ENCODE results near the gene DBNDD1.

The DBNDD1 gene

GRCh38 chr16:89965447-89966225 lies 53.6 kb downstream of the DBNDD1 start:
- DNase-seq (ENCODE audit: low read depth in 2 of 2, low spot score in 1 of 2): no peak

GRCh38 chr16:89964201-89964600 lies 55.1 kb downstream of the DBNDD1 start:
- DNase-seq (ENCODE audit: low read depth in 2 of 2, low spot score in 1 of 2): no peak

- no peak for DNase-seq (ENCODE audit: low read depth in 2 of 2, low spot score in 1 of 2)
Measured at GRCh38 chr16:89962754-89963498, 56.3 kb downstream of the DBNDD1 start.

GRCh38 chr16:89961920-89962319 lies 57.3 kb downstream of the DBNDD1 start:
- no peak for DNase-seq (ENCODE audit: low read depth in 2 of 2, low spot score in 1 of 2)

- DNase-seq (ENCODE audit: low read depth in 2 of 2, low spot score in 1 of 2): no peak
Measured at GRCh38 chr16:89960966-89961365, 58.3 kb downstream of the DBNDD1 start.

- no peak for DNase-seq (ENCODE audit: low read depth in 2 of 2, low spot score in 1 of 2)
Measured at GRCh38 chr16:89958596-89958995, 60.7 kb downstream of the DBNDD1 start.

GRCh38 chr16:89958068-89958467 lies 61.2 kb downstream of the DBNDD1 start:
- no peak for DNase-seq (ENCODE audit: low read depth in 2 of 2, low spot score in 1 of 2)

GRCh38 chr16:89957216-89957785 lies 62.0 kb downstream of the DBNDD1 start:
- DNase-seq (ENCODE audit: low read depth in 2 of 2, low spot score in 1 of 2): no peak

GRCh38 chr16:89956505-89957215 lies 62.6 kb downstream of the DBNDD1 start:
- no peak for DNase-seq (ENCODE audit: low read depth in 2 of 2, low spot score in 1 of 2)

- DNase-seq (ENCODE audit: low read depth in 2 of 2, low spot score in 1 of 2): no peak
Measured at GRCh38 chr16:89955001-89955685, 64.1 kb downstream of the DBNDD1 start.
